ENCODE data around the gene CABP7.

- TF ChIP-seq ZNF274 (IDR thresholded peaks at IDR 0.05; ENCODE audit: low read depth, low read length) (no peak), YY1 (IDR thresholded peaks at IDR 0.05; ENCODE audit: insufficient read depth, insufficient read length) (no peak)
Measured at GRCh38 chr22:29766632-29767170, 46.9 kb downstream of the CABP7 start, which contains the start of gene ZMAT5.

All from NT2/D1 (cell line).